GM10847 (cell line): Measurements from ENCODE around the gene NCBP1.

Source experiments
- POLR2A ChIP-seq: IDR thresholded peaks from 2 replicates; pipeline ENCODE4 v1.6.1; 2011; ENCODE audit not compliant: insufficient read length; ENCODE audit errors: extremely low read depth

NCBP1 gene

GRCh38 chr9:97659771-97660170 is 26.1 kb downstream of the NCBP1 start:
- TF ChIP-seq POLR2A, result no peak

DNA sequence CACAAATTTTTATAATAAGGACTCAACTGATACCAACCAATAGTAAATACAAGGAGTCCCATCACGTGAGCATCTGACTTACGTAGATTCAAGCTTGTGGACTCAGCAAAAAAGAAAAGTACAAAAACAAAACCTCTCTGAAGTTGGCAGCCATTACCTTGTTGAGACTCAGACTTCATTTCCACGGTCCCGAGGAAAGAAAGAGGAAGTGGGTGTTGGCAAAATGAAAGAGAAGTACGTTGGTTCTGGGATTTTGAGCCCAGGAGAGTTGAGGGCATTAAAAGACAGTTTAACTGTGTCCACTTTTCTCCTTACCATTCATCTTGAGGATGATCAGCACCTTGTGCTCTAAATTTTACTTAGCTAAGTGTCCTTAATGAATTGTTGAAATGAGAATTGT is 26.7 kb downstream of the NCBP1 start:
- TF ChIP-seq POLR2A, result no peak

DNA sequence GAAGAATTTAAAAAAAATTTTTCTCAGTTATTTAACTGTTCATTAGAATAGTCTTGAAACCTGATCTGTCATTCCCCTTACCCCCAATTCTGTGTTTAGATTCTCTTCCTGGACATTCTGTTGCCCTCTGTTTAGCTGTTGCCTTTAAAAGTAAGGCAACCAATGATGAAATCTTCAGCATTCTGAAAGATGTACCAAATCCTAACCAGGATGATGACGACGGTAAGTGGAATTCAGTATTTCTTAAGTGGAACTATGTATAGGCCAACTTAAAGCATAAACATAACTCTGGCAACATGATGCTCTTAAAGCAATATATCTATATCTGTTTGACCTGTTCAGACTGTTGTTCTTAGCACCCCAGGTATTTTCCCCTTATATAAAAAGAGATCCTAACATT is 27.2 kb downstream of the NCBP1 start:
- no peak for TF ChIP-seq POLR2A

DNA sequence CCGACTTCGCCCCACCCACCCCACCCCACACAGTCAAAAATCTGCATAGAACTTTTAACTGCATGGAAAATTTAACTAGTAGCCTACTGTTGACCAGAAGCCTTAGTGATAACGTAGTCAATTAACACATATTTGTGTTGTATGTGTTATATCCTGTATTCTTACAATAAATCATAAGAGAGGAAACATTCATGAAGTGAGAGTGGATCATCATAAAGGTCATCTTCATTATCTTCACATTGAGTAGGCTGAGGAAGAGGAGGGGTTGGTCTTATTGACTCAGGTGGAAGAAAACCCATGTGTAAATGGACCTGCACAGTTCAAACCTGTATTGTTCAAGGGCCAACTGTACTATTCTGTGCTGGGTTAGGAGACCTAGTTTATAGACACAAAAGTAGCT is 32.1 kb downstream of the NCBP1 start:
- no peak for TF ChIP-seq POLR2A

GRCh38 chr9:97666907-97667686 is 33.5 kb downstream of the NCBP1 start:
- no peak for TF ChIP-seq POLR2A

- TF ChIP-seq POLR2A, result no peak
Measured at GRCh38 chr9:97668485-97668884, 34.9 kb downstream of the NCBP1 start.

DNA sequence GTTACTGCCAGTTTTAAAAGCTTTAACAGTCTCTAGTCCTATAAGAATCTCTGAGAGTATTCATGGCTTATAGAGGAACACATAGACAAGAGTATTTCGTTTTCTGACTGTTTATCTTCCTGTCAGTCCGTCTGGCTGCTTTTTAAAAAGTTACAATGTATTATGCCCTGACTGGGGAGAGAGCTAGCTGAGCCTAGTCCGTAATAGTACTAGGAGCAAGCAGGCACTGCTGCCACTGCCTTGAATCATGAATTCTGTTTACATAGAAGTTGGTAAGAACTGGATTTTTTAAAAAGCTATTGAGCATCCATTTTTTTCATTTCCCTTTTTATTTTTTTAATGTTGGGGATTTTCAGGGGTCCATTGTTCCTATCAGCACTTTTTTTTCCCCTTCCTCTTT is 37.0 kb downstream of the NCBP1 start:
- no peak for TF ChIP-seq POLR2A

GRCh38 chr9:97672403-97672802 is 38.8 kb downstream of the NCBP1 start:
- TF ChIP-seq POLR2A, result no peak

GRCh38 chr9:97673922-97674321 is 40.3 kb downstream of the NCBP1 start:
- TF ChIP-seq POLR2A, result no peak

DNA sequence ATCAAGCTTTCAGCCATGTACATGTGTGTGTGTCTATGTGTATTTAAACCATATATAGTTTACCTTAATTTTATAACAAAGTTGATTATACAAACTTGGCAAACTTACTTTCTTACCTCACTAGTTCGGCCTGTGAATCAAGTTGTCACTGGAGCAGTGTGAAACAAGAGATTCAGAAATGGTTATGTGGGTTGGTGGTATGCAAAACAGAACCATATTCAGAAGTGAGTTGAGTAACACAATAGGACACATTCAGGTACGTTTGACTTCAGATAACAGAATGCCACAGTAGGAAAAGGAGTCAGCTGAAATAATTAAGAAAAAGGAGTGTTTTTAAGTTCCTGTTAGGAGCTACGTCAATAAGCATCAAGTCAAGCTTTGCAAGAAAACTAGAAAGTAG is 42.0 kb downstream of the NCBP1 start:
- TF ChIP-seq POLR2A, result no peak

GRCh38 chr9:97682242-97682641 is 48.6 kb downstream of the NCBP1 start:
- no peak for TF ChIP-seq POLR2A

GRCh38 chr9:97688654-97689053 is 55.0 kb downstream of the NCBP1 start:
- TF ChIP-seq POLR2A, result no peak

DNA sequence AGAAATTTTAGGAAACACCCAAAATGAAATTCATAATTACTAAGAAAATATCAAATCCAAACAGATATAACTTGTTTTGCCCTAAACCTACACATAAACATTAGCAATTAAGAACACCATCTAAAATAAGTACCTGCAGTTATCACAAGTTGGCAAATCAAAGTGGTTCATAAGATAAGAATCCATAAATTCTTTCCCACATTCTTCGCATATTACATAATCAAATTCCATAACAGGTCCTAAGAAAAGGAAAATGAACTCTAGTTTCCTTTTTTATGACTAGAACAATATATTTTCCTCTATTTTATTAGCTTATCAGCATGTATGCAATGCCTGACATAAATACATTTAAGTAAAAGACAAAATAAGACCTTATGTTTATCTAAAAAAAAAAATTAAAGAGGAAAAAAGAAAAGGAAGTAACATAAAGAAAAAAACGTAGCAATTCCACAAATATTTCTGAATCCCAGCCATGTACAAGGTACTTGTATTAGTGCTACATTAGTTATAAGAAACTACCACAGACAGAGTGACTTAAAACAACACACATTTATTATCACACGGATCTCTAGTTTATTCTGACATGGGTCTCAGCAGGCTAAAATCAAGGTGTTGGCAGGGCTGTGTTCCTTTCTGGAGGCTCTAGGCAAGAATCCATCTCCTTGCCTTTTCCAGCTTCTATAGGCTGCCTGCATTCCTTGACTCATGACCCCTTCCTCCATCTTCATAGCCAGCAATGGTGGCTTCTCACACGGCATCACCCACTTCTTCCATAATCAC is 56.0 kb downstream of the NCBP1 start:
- no peak for TF ChIP-seq POLR2A

GRCh38 chr9:97694769-97695168 is 61.1 kb downstream of the NCBP1 start:
- TF ChIP-seq POLR2A, result no peak

GRCh38 chr9:97695390-97695789 is 61.8 kb downstream of the NCBP1 start:
- TF ChIP-seq POLR2A, result no peak

- TF ChIP-seq POLR2A, result no peak
Measured at GRCh38 chr9:97695995-97696802, 62.6 kb downstream of the NCBP1 start.
